Tibial nerve (tissue), 4 donors: ENCODE data around the gene GDF15. TPM values are rescaled to one million over a fixed set of nuclear protein-coding genes. Genes with fewer than 3 reads are reported as not detected.

ENCODE experiments used
- DNase-seq, 2 donors: peaks; one replicate each; pipeline ENCODE4 v3.0.0-alpha.2; 2019; ENCODE audit warnings: low spot score in 2 of 2
- H3K27ac ChIP-seq, 4 donors: fragments of 200-600 bp; sonication (generic) in 3 of 4; one replicate each; pipeline ENCODE4 v1.5.1; 2017 to 2019; ENCODE audit warnings: mild to moderate bottlenecking in 1 of 4
- H3K27me3 ChIP-seq, 2 donors: fragments of 200-600 bp; sonication (generic) in 1 of 2; one replicate each; pipeline versions ENCODE4 v1.5.1 to v1.6.0; 2017 to 2019
- H3K36me3 ChIP-seq, 3 donors: fragments of 200-600 bp; sonication (generic); one replicate each; pipeline ENCODE4 v1.5.1; 2018 to 2019
- H3K4me1 ChIP-seq, 4 donors: fragments of 200-600 bp; sonication (generic) in 3 of 4; one replicate each; pipeline ENCODE4 v1.5.1; 2017 to 2019
- H3K4me3 ChIP-seq, 4 donors: fragments of 200-600 bp; sonication (generic) in 3 of 4; one replicate each; pipeline ENCODE4 v1.5.1; 2017 to 2019; ENCODE audit warnings: mild to moderate bottlenecking in 1 of 4, moderate library complexity in 1 of 4
- H3K9me3 ChIP-seq, 4 donors: fragments of 200-600 bp; sonication (generic) in 3 of 4; one replicate each; pipeline ENCODE4 v1.5.1; 2017 to 2019
- CTCF ChIP-seq, 5 experiments: fragments of 200-600 bp in 3 of 5; fragments of 450-650 bp in 2 of 5; sonication (generic) in 3 of 5; IDR thresholded peaks; one replicate each; pipeline ENCODE4 v1.5.1; 2016 to 2019; ENCODE audit warnings: antibody characterized with exemption in 5 of 5, mild to moderate bottlenecking in 3 of 5, moderate library complexity in 2 of 5
- EP300 ChIP-seq, 2 donors: sonication (generic); formaldehyde crosslinking; IDR thresholded peaks; one replicate each; pipeline ENCODE4 v1.6.1; 2017; ENCODE audit warnings: antibody characterized with exemption in 2 of 2, mild to moderate bottlenecking in 1 of 2
- POLR2A ChIP-seq, 2 donors: fragments of 450-650 bp; IDR thresholded peaks; one replicate each; pipeline ENCODE4 v1.6.1; 2017; ENCODE audit warnings: antibody characterized with exemption in 2 of 2, mild to moderate bottlenecking in 2 of 2, moderate library complexity in 2 of 2
- WGBS, 2 donors: methylation state at CpG; one replicate each; pipeline ENCODE4 v1.1.5; 2018; 5-methylcytosine and 5-hydroxymethylcytosine counted together
- total RNA-seq, 4 donors: library from RNA; depleted of rRNA; stranded (reverse); fragments of >200 nt; gene quantifications; one replicate each; pipeline ENCODE4 v1.1.0, GENCODE V29; 2016

Gene GDF15
- total RNA-seq, 4 donors from 2014 or later, result 4.2 to 31.0 (median 13.2) TPM

- no peaks in the 10 kb centered on the region for H3K27me3 ChIP-seq
- H3K4me1 ChIP-seq, result peaks cover 0 to 33% (median 13%) of the 10 kb centered on the region in 4 donors
- DNase-seq, result no peak
- peak overlapping the region in 1 of 4 donors; percentile 42 for H3K27ac ChIP-seq
- no peaks in the 10 kb centered on the region for H3K36me3 ChIP-seq
- peak overlapping the region in 1 of 4 donors; percentile 39 for H3K4me3 ChIP-seq
- WGBS, 2 donors, result 79 to 88% methylated on average over 13 of the region's 13 CpGs
- no peaks in the 10 kb centered on the region for H3K9me3 ChIP-seq
- TF ChIP-seq EP300 (IDR thresholded peaks at IDR 0.05) (no peak), POLR2A (IDR thresholded peaks at IDR 0.05) (no peak), CTCF (IDR thresholded peaks at IDR 0.05) (no peak)
These were observed 3.2 kb downstream of the GDF15 start for GRCh38 chr19:18388960-18389725.

GRCh38 chr19:18389726-18390064 lies 3.7 kb downstream of the GDF15 start:
- DNase-seq, result no peak
- Histone ChIP-seq H3K9me3 (no peaks in the 10 kb centered on the region), H3K4me3 (no peak overlapping the region), H3K36me3 (no peaks in the 10 kb centered on the region), H3K4me1 (peaks cover 0 to 33% (median 13%) of the 10 kb centered on the region in 4 donors), H3K27me3 (no peaks in the 10 kb centered on the region), H3K27ac (no peak overlapping the region)
- no peak for TF ChIP-seq EP300 (IDR thresholded peaks at IDR 0.05)

GRCh38 chr19:18390065-18390907 lies 4.3 kb downstream of the GDF15 start:
- Histone ChIP-seq H3K4me1 (peaks cover 0 to 33% (median 13%) of the 10 kb centered on the region in 4 donors), H3K27me3 (no peaks in the 10 kb centered on the region), H3K36me3 (no peaks in the 10 kb centered on the region), H3K9me3 (no peaks in the 10 kb centered on the region), H3K27ac (no peak overlapping the region), H3K4me3 (no peak overlapping the region)
- no peak for DNase-seq
- no peak for TF ChIP-seq CTCF (IDR thresholded peaks at IDR 0.05)
- no peak for TF ChIP-seq POLR2A (IDR thresholded peaks at IDR 0.05)
- TF ChIP-seq EP300 (IDR thresholded peaks at IDR 0.05), result no peak
- 84 to 87% methylated on average over 6 of the region's 6 CpGs for WGBS, 2 donors

GRCh38 chr19:18391509-18392075 lies 5.6 kb downstream of the GDF15 start:
- no peaks in the 10 kb centered on the region for H3K27me3 ChIP-seq
- no peaks in the 10 kb centered on the region for H3K36me3 ChIP-seq
- peaks cover 0 to 22% (median 13%) of the 10 kb centered on the region in 4 donors for H3K4me1 ChIP-seq
- no peak overlapping the region for H3K4me3 ChIP-seq
- H3K27ac ChIP-seq, result no peak overlapping the region
- 71 to 81% methylated on average over 7 to 8 of the region's 9 CpGs for WGBS, 2 donors
- TF ChIP-seq CTCF (IDR thresholded peaks at IDR 0.05), result no peak
- no peak for TF ChIP-seq POLR2A (IDR thresholded peaks at IDR 0.05)
- TF ChIP-seq EP300 (IDR thresholded peaks at IDR 0.05), result no peak
- DNase-seq, result no peak
- no peaks in the 10 kb centered on the region for H3K9me3 ChIP-seq

GRCh38 chr19:18392417-18392816 lies 6.5 kb downstream of the GDF15 start:
- no peaks in the 10 kb centered on the region for H3K9me3 ChIP-seq
- WGBS, 2 donors, result 49 to 56% methylated on average over 11 of the region's 11 CpGs
- H3K4me3 ChIP-seq, result no peak overlapping the region
- H3K36me3 ChIP-seq, result no peaks in the 10 kb centered on the region
- peaks cover 0 to 22% (median 13%) of the 10 kb centered on the region in 4 donors for H3K4me1 ChIP-seq
- peak overlapping the region in 2 of 4 donors; percentile 26 to 61 for H3K27ac ChIP-seq
- H3K27me3 ChIP-seq, result peaks cover 0 to 7% of the 10 kb centered on the region in 2 donors
- DNase-seq, result peak; percentile 27 to 36
- no peak for TF ChIP-seq POLR2A (IDR thresholded peaks at IDR 0.05)
- TF ChIP-seq CTCF (IDR thresholded peaks at IDR 0.05), result no peak
- no peak for TF ChIP-seq EP300 (IDR thresholded peaks at IDR 0.05)
